ENCODE results near the gene ATP1B1. TPM values are rescaled to one million over a fixed set of nuclear protein-coding genes. Genes with fewer than 3 reads are reported as not detected.
"Not testable (repeated sequence)": the region's sequence is repeated elsewhere in the genome, so short reads cannot be mapped to it uniquely, and the experiment has no call there.

ATP1B1 gene
- total RNA-seq, 2 donors from 2014 or later = 3.5 to 7.1 TPM

DNA sequence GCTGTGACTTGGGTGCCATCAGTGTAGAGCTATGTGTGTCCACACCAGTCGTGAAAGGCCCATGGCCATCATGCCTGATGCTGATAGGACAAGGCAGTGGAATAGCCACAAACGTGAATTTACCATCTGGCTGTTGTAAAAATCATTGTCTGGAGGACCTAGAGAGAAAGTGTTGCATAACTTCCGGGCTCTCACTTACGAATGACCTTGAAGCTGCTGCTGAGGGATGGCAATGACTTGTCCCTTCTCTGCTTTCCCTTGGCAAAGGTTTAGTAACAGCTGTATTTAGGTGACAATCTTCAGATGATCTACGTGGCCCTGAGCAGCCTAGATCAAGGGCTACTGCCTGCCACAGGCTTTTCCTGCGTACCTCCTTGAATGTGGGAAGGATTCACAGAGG, 5.8 kb downstream of the ATP1B1 start:
- peaks cover 16% of the 10 kb centered on the region for H3K27me3 Mint-ChIP-seq
- no peaks in the 10 kb centered on the region for H3K9me3 ChIP-seq (ENCODE audit: control insufficient read depth, low read length, poor library complexity, severe bottlenecking)
- no peak for ATAC-seq
- H3K4me1 Mint-ChIP-seq = peaks cover 25% of the 10 kb centered on the region
- peaks cover 4% of the 10 kb centered on the region for H3K36me3 Mint-ChIP-seq (ENCODE audit: low read depth)
- no peak for DNase-seq
- no peak overlapping the region for H3K4me3 Mint-ChIP-seq
- H3K27ac Mint-ChIP-seq = no peak overlapping the region

DNA sequence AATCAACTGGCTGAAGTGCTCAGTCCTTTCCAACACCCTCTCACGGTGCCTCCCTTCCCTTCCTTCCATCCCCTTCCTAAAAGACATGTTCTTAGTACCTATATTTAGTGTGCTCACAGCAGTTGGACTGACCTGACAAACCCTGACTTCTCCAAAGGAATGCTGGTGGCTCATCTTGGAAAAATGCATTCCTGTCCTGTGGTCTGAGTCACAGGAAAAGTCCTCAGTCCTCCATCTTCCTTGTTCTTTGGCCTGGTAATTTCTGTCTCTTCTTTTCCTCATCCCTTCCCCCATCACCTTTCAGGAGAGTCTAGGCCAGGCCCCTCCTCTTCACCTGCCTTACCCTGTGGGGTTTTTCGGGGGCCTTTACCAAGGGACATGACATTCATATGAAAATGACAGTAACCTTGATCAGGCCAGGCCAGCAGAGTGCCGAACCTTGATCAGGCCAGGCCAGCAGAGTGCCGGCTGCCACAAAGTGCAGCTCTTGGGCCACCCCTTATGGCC, 7.2 kb downstream of the ATP1B1 start:
- H3K4me3 Mint-ChIP-seq = no peak overlapping the region
- ATAC-seq (no peak), DNase-seq (no peak)
- no peaks in the 10 kb centered on the region for H3K9me3 ChIP-seq (ENCODE audit: control insufficient read depth, low read length, poor library complexity, severe bottlenecking)
- H3K4me1 Mint-ChIP-seq = peaks cover 16% of the 10 kb centered on the region
- H3K27ac Mint-ChIP-seq = no peak overlapping the region
- peaks cover 10% of the 10 kb centered on the region for H3K27me3 Mint-ChIP-seq
- peaks cover 4% of the 10 kb centered on the region for H3K36me3 Mint-ChIP-seq (ENCODE audit: low read depth)

DNA sequence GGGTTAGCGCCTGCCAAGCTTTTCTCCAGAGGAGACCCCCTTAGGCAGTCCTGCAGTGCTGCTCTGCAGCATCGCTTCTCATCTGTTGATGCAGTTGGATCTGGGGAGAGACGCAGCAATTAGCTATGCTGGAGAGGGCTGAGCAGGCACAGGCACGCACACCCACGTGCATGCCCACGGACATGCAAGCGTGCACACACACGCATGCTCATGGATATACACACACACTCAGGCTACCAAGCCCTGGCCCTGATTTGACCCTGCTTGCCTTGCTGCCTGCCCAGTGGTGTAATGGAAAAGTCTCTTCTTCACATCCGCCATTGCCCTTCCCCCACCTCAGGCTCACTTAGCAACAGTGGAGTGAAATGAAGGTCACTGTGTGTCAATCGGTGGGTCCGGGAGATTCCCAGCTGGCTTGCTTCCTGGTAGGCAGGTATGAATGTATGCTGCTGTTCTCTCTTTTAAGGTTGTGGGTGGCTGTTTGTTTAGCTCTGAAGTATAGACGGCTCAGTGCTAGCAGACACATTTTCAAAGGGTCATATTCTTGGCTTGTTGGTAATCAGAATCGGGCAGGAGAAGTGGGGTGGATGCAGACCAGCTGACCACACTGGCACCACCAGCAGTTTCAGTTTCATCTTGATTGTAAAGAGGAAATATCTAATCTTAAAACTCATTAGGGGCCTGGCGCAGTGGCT, 9.5 kb downstream of the ATP1B1 start:
- H3K27ac Mint-ChIP-seq = peak overlapping the region; percentile 32
- H3K4me1 Mint-ChIP-seq = peaks cover 8% of the 10 kb centered on the region
- peaks cover 10% of the 10 kb centered on the region for H3K27me3 Mint-ChIP-seq
- peak; percentile 57 for ATAC-seq
- peaks cover 2% of the 10 kb centered on the region for H3K36me3 Mint-ChIP-seq (ENCODE audit: low read depth)
- no peaks in the 10 kb centered on the region for H3K9me3 ChIP-seq (ENCODE audit: control insufficient read depth, low read length, poor library complexity, severe bottlenecking)
- DNase-seq = no peak
- peak overlapping the region; percentile 49 for H3K4me3 Mint-ChIP-seq

DNA sequence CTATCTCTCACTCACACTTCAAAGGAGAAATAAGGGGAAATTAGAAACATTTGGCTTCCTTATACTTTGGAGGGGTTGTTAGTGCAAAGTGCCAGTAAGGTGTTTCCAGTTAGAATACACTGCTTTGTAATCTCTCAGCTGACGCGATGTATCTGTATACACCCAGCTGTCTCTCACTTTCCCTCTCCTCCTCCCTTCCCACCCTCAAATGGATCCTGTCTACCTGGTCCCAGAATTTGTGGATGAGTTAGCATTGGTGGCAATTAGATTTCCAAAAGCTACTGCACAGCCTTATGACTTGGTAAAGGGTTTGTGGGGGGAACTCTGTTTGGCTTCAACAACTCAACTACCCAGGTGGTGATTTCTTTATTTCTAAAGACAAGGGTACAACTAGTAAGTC, 10.5 kb downstream of the ATP1B1 start:
- ATAC-seq (no peak), DNase-seq (no peak)
- no peaks in the 10 kb centered on the region for H3K9me3 ChIP-seq (ENCODE audit: control insufficient read depth, low read length, poor library complexity, severe bottlenecking)
- Mint-ChIP-seq H3K4me1 (peaks cover 11% of the 10 kb centered on the region), H3K36me3 (ENCODE audit: low read depth) (peaks cover 2% of the 10 kb centered on the region), H3K4me3 (no peak overlapping the region), H3K27me3 (peaks cover 10% of the 10 kb centered on the region), H3K27ac (peak overlapping the region; percentile 32)

DNA sequence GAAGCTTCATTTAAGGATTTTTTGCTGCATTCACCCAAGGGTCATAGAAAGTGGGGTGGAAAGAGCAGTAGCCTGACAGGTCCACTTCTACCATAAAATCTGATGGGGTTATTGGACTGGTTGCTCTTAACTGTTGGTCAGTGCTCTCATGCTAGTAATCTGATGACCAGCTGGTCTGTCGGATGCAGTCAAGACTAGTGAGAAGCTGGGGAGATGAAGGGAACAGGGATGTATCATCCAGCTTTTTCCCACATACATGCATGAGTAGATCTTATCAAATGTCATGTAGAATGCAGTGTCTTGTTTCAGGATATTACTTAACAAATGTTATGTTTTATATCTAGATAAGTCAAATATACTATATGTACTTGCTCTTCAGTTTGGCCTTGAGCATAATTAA, 11.1 kb downstream of the ATP1B1 start:
- DNase-seq = no peak
- Mint-ChIP-seq H3K4me1 (peaks cover 11% of the 10 kb centered on the region), H3K36me3 (ENCODE audit: low read depth) (peaks cover 2% of the 10 kb centered on the region), H3K4me3 (no peak overlapping the region), H3K27ac (no peak overlapping the region), H3K27me3 (peaks cover 10% of the 10 kb centered on the region)
- no peak for ATAC-seq
- no peaks in the 10 kb centered on the region for H3K9me3 ChIP-seq (ENCODE audit: control insufficient read depth, low read length, poor library complexity, severe bottlenecking)

DNA sequence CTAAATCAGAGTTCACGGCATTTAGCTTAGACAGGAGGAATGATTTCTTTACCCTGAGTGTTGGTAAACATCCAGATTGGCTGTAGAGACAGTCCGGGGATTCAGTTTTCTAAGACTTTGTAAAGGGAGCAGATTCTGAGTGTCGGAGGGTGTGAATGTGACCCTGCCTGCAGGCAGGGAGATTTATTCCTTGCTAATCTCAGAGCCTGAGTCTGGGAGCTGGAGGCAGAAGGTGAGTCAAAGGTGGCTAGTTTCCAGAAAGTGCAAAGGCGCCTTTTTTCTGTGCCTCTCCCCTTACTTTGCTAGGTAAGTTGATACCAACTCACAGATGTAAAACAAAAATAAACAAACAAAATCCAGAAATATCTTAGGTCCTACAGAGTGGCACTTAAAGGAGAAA, 11.7 kb downstream of the ATP1B1 start:
- ATAC-seq (no peak), DNase-seq (no peak)
- H3K27ac Mint-ChIP-seq = no peak overlapping the region
- H3K9me3 ChIP-seq (ENCODE audit: control insufficient read depth, low read length, poor library complexity, severe bottlenecking) = no peaks in the 10 kb centered on the region
- H3K36me3 Mint-ChIP-seq (ENCODE audit: low read depth) = peaks cover 6% of the 10 kb centered on the region
- no peak overlapping the region for H3K4me3 Mint-ChIP-seq
- peaks cover 11% of the 10 kb centered on the region for H3K4me1 Mint-ChIP-seq
- peaks cover 10% of the 10 kb centered on the region for H3K27me3 Mint-ChIP-seq

DNA sequence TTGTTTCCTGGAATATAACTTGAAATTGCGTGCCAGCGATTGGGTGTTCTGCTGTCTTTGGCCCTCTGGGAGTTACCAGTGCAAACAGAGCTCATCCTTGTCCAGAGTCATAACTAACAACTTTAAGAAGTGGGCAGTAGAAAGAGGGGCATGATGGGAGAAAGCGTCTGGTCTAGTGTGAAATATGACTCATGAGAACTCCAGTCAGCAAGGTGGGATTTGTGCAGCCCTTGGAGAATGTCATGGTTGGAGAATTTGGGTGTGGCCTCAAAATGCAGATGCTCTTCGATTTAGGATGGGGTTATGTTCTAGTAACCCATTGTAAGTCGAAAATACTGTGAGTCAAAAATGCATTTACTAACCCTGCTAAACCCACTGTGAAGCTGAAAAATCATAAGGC, 12.9 kb downstream of the ATP1B1 start:
- Mint-ChIP-seq H3K27me3 (peaks cover 5% of the 10 kb centered on the region), H3K27ac (no peak overlapping the region), H3K4me1 (peaks cover 11% of the 10 kb centered on the region), H3K4me3 (no peak overlapping the region), H3K36me3 (ENCODE audit: low read depth) (peaks cover 3% of the 10 kb centered on the region)
- ATAC-seq (no peak), DNase-seq (no peak)
- no peaks in the 10 kb centered on the region for H3K9me3 ChIP-seq (ENCODE audit: control insufficient read depth, low read length, poor library complexity, severe bottlenecking)

DNA sequence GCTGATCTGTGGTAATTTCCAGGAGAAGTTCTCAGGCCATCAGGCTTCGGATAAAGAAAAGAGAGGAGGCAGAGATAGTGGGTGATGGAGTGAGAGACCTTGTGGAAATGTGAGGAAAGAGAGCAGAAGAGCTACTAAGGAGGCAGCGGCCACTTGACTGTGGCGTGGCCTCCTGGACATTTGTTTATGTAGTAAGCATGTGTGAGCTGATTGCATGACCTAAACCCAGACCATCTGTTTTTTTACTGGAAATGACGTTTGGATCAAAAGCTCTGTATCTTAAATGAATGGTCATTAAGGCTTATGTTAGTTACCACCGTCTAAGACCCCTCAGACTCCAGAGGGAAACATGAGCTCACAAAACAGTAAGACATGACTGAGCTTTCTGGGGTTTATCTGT, 13.6 kb downstream of the ATP1B1 start:
- H3K9me3 ChIP-seq (ENCODE audit: control insufficient read depth, low read length, poor library complexity, severe bottlenecking) = no peaks in the 10 kb centered on the region
- no peak for ATAC-seq
- Mint-ChIP-seq H3K4me3 (no peak overlapping the region), H3K4me1 (peaks cover 11% of the 10 kb centered on the region), H3K36me3 (ENCODE audit: low read depth) (peaks cover 3% of the 10 kb centered on the region), H3K27me3 (peaks cover 5% of the 10 kb centered on the region), H3K27ac (no peak overlapping the region)
- DNase-seq = no peak

DNA sequence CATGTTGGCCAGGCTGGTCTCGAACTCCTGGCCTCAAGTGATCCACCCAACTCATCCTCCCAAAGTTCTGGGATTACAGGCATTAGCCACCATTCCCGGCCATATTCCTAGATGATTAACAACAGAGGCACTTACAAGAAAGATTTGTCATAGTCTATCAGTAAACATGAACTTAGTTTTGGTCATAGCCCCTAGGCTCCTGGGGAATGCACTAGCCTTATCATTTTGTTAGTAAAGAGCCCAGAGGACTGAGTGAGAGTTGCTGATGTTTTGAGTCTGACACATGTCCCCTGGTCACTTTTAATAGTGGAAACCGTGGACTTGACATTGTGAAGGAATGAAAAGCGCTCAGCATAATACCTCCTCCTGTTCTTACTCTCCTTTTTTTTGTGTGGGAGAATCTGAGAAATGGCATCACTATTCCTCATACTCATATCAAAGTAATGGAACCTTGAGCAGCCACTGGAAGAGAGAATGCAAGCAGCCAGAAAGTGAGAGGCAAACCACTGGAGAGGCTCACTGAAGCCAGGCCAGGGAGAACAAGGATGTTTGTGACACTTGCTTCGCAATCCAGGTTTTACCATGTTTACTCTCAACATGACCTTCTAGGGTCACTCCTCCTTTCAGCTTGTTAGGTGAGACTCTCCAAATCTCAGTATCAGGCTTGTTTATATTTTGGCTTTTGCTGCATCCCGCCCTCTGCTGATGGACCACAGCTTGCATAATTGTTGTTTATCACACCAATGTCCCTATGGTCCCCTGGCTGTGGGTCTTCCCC, 14.8 kb downstream of the ATP1B1 start:
- Mint-ChIP-seq H3K27me3 (peaks cover under 1% of the 10 kb centered on the region), H3K27ac (no peak overlapping the region), H3K4me3 (no peak overlapping the region), H3K4me1 (peaks cover 7% of the 10 kb centered on the region), H3K36me3 (ENCODE audit: low read depth) (peaks cover 6% of the 10 kb centered on the region)
- DNase-seq (no peak), ATAC-seq (no peak)
- no peaks in the 10 kb centered on the region for H3K9me3 ChIP-seq (ENCODE audit: control insufficient read depth, low read length, poor library complexity, severe bottlenecking)

DNA sequence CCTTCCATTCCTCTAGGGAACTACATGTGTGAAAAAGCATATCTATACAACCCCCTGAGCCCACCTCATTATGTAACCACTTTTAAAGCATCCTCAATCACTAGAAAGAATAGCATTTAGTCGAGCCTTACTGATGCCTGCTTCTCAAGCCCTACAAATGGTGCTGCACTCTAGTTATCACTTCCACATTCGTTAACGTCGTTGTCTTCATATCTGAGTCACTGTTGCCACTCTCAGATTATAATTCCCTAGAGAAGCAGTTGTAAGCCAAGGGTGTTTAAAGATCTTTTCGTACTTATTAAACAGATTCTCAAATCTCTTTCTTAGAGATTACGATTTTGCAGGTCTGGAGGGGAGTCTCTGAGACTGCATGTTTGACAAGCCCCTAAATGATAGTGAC, 16.5 kb downstream of the ATP1B1 start:
- no peak overlapping the region for H3K4me3 Mint-ChIP-seq
- ATAC-seq (no peak), DNase-seq (no peak)
- H3K4me1 Mint-ChIP-seq = peaks cover 7% of the 10 kb centered on the region
- no peak overlapping the region for H3K27ac Mint-ChIP-seq
- peaks cover 6% of the 10 kb centered on the region for H3K36me3 Mint-ChIP-seq (ENCODE audit: low read depth)
- no peaks in the 10 kb centered on the region for H3K9me3 ChIP-seq (ENCODE audit: control insufficient read depth, low read length, poor library complexity, severe bottlenecking)
- no peaks in the 10 kb centered on the region for H3K27me3 Mint-ChIP-seq

DNA sequence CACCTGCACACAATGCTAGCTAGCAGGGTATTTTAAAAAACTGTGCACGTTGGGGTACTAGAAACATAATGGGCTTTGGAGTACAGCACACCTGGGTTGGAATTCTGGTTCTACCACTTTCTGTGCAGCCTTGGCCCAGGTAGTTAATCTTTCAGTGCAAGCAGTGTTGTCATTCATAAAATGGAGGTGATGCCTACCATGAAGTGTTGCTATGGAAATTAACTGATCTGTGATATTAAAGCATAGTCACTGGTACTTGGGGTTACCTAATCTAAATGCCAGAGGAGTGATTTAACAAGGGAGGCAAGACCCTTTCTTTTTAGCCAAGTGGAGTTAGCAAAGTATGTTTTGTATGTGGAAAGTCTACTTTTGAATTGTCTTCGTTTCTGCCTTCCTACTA, 18.0 kb downstream of the ATP1B1 start:
- no peaks in the 10 kb centered on the region for H3K9me3 ChIP-seq (ENCODE audit: control insufficient read depth, low read length, poor library complexity, severe bottlenecking)
- Mint-ChIP-seq H3K4me3 (no peak overlapping the region), H3K27ac (no peak overlapping the region), H3K4me1 (peaks cover 5% of the 10 kb centered on the region), H3K27me3 (no peaks in the 10 kb centered on the region), H3K36me3 (ENCODE audit: low read depth) (peaks cover 6% of the 10 kb centered on the region)
- DNase-seq (no peak), ATAC-seq (no peak)

DNA sequence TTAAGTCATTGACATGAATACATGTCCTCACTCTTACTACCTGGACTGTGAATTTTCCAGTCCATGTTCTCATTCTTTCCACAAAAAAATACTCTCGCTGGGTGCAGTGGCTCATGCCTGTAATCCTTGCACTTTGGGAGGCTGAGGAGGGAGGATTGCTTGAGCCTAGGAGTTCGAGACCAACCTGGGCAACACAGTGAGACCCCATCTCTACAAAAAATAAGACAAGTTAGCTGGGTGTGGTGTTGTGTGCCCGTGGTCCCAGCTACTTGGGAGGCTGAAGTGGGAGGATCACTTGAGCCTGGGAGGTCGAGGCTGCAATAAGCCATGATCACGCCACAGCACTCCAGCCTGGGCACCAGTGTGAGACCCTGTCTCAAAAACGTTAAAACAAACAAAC, 19.1 kb downstream of the ATP1B1 start:
- H3K9me3 ChIP-seq (ENCODE audit: control insufficient read depth, low read length, poor library complexity, severe bottlenecking); ATAC-seq; H3K4me3 Mint-ChIP-seq; H3K36me3 Mint-ChIP-seq (ENCODE audit: low read depth); H3K27ac Mint-ChIP-seq; H3K27me3 Mint-ChIP-seq; H3K4me1 Mint-ChIP-seq; DNase-seq: not testable (repeated sequence)

DNA sequence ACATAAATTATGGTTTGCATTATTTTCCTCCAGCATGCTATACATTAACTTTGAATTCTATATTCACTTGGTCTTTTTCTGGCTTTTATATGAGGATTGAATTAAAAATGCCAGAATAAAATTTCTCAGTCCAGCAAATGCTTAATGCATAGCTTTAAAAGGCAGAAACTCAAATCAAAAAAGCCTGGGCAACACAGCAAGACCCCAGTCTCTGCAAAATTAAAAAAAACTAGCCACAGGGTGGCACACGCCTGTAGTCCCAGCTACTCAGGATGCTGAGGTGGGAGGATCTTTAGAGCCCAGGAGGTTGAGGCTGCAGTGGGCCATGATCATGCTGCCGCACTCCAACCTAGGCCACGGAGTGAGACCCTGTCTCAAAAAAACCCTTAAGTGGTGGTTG, 19.8 kb downstream of the ATP1B1 start:
- no peak overlapping the region for H3K27ac Mint-ChIP-seq
- ATAC-seq (no peak), DNase-seq (no peak)
- peaks cover 3% of the 10 kb centered on the region for H3K4me1 Mint-ChIP-seq
- no peak overlapping the region for H3K4me3 Mint-ChIP-seq
- H3K27me3 Mint-ChIP-seq = no peaks in the 10 kb centered on the region
- H3K9me3 ChIP-seq (ENCODE audit: control insufficient read depth, low read length, poor library complexity, severe bottlenecking) = no peaks in the 10 kb centered on the region
- peaks cover 8% of the 10 kb centered on the region for H3K36me3 Mint-ChIP-seq (ENCODE audit: low read depth)

DNA sequence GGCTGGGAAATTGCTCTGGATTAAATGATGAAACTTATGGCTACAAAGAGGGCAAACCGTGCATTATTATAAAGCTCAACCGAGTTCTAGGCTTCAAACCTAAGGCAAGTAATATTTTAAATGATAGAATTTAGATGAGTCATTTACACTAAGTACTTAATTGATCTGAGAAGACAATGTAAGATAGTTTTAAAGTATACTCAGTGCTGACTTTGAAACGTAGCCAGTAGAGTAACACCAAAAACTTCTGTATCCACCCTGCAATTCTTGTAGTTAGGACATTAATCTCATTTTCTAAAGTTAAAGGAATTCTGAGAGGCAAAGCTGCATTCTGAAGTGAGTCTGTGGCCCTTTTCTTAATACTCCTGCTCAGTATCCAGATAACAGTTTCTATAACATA, 20.8 kb downstream of the ATP1B1 start:
- ATAC-seq = no peak
- H3K4me3 Mint-ChIP-seq = no peak overlapping the region
- H3K9me3 ChIP-seq (ENCODE audit: control insufficient read depth, low read length, poor library complexity, severe bottlenecking) = no peaks in the 10 kb centered on the region

More for the DNA sequence above, 20.8 kb downstream of the ATP1B1 start:
- Mint-ChIP-seq H3K36me3 (ENCODE audit: low read depth) (peaks cover 8% of the 10 kb centered on the region), H3K27ac (no peak overlapping the region), H3K4me1 (no peaks in the 10 kb centered on the region), H3K27me3 (no peaks in the 10 kb centered on the region)
- no peak for DNase-seq

Data from T-helper 17 cell (primary cell).